NT2/D1 (cell line): ENCODE results near the gene SH3BP4.
"Not testable (repeated sequence)": the region's sequence is repeated elsewhere in the genome, so short reads cannot be mapped to it uniquely, and the experiment has no call there.

Experiments
- SUZ12 ChIP-seq: IDR thresholded peaks from 2 replicates; pipeline ENCODE4 v1.6.1; 2011; ENCODE audit not compliant: insufficient read length, insufficient read depth; ENCODE audit errors: extremely low read depth
- YY1 ChIP-seq: IDR thresholded peaks from 2 replicates; pipeline ENCODE4 v1.6.1; 2011; ENCODE audit not compliant: insufficient read length, insufficient read depth

DNA sequence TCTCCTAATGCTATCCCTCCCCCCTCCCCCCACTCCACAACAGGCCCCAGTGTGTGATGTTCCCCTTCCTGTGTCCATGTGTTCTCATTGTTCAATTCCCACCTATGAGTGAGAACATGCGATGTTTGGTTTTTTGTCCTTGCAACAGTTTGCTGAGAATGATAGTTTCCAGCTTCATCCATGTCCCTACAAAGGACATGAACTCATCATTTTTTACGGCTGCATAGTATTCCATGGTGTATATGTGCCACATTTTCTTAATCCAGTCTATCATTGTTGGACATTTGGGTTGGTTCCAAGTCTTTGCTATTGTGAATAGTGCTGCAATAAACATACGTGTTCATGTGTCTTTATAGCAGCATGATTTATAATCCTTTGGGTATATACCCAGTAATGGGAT, 105.8 kb downstream of the SH3BP4 start:
- not testable (repeated sequence) for TF ChIP-seq SUZ12, YY1
